GM21825 (cell line): ENCODE data around the gene KRT86.

Experiments used
- ATAC-seq: cut with Tn5 transposase; IDR thresholded peaks from one replicate; pipeline ENCODE4 v1.9.1; 2021; ENCODE audit warnings: mild to moderate bottlenecking, moderate library complexity; ENCODE audit not compliant: unreplicated experiment

The KRT86 gene

GRCh38 chr12:52274521-52275120 is at the start of gene KRT86:
Gene KRT86 (plus strand): TSS chr12:52274645. CDS start chr12:52301917, 27,272 bp downstream.
- no peak for ATAC-seq

- ATAC-seq = no peak
Measured at GRCh38 chr12:52225752-52226151, 48.7 kb upstream of the KRT86 start.

GRCh38 chr12:52226446-52226845 is 48.0 kb upstream of the KRT86 start:
- no peak for ATAC-seq

- ATAC-seq = no peak
Measured at GRCh38 chr12:52227606-52228166, 46.8 kb upstream of the KRT86 start.

- ATAC-seq = no peak
Measured at GRCh38 chr12:52228366-52228765, 46.1 kb upstream of the KRT86 start.

GRCh38 chr12:52228931-52229330 is 45.5 kb upstream of the KRT86 start:
- ATAC-seq = no peak

GRCh38 chr12:52229836-52230343 is 44.6 kb upstream of the KRT86 start:
- ATAC-seq = no peak

GRCh38 chr12:52230364-52231281 is 43.8 kb upstream of the KRT86 start:
- no peak for ATAC-seq

GRCh38 chr12:52231305-52232202 is 42.9 kb upstream of the KRT86 start:
- no peak for ATAC-seq

- ATAC-seq = no peak
Measured at GRCh38 chr12:52232203-52232673, 42.2 kb upstream of the KRT86 start.

GRCh38 chr12:52232674-52233461 is 41.6 kb upstream of the KRT86 start, which contains the start of gene KRT7:
Gene KRT7 (plus strand): TSS chr12:52233243. CDS start chr12:52233297, 54 bp downstream.
- no peak for ATAC-seq

- ATAC-seq = no peak
Measured at GRCh38 chr12:52233462-52234207, 40.8 kb upstream of the KRT86 start.

- ATAC-seq = no peak
Measured at GRCh38 chr12:52234223-52234810, 40.1 kb upstream of the KRT86 start.

GRCh38 chr12:52235001-52235764 is 39.3 kb upstream of the KRT86 start:
- ATAC-seq = no peak

- ATAC-seq = no peak
Measured at GRCh38 chr12:52235822-52236361, 38.6 kb upstream of the KRT86 start.

GRCh38 chr12:52236386-52237050 is 37.9 kb upstream of the KRT86 start:
- ATAC-seq = no peak
